ENCODE results near the gene PKP4.

The PKP4 gene

GRCh38 chr2:158546412-158547144 lies 89.8 kb downstream of the PKP4 start:
- no peak for DNase-seq (ENCODE audit: low read depth)

GRCh38 chr2:158553257-158553656 lies 96.5 kb downstream of the PKP4 start:
- DNase-seq (ENCODE audit: low read depth): no peak

DNA sequence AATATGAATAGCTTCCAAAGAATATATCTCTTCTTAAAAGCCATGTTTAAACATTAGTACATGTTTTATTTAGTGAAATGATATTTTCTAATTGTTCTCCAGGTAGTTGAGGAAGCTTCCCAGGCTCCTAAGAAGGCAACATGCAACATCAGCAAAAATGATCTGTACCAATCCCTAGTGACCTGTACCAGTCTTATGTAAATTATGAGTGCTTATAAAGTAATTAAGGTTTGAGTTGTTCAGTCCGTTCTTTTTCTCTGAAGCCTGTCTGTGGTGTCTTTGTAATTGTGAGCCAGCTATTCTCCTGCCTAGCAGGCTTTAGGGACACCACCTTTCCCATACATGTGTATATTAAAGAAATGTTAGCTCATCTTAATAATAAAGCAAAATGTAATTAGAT lies 98.2 kb downstream of the PKP4 start:
- DNase-seq (ENCODE audit: low read depth): no peak

DNA sequence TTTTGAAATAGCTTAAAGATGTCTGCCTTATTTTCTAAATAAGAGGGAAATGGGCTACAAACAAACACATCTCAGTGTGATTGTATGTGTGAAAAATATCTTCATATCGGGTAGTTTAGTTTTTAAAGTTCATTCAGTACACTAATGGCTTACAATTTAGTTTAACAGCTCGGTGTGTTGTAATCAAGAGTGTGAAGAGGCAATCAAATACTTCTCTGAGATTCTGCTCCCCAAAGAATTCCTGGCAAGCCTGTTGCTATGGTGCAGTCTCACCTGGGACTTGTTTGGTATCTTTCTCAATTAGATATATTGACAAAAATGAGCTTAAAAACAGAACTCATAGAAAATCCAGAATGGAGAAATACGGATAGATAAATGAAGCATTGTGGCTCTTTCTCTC lies 99.4 kb downstream of the PKP4 start:
- no peak for DNase-seq (ENCODE audit: low read depth)

DNA sequence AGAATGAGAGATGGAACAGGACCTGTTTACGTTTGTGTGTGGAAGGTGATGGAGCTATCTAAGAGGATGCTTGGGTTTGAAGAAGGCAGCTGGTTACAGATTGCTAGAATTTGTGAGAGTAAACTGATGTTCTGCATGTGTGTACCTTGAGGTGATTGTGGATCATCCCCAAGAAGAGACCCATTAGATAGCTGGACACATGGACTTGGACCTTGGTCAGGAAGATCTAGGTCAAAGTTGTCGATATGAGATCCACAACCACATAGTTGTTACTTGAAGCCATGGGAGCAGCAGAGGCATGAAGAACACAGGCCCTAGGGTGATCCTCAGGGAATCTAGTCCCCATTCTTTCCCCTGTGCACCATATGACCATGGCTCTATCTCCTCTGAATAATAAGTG lies 101.0 kb downstream of the PKP4 start:
- no peak for DNase-seq (ENCODE audit: low read depth)

DNA sequence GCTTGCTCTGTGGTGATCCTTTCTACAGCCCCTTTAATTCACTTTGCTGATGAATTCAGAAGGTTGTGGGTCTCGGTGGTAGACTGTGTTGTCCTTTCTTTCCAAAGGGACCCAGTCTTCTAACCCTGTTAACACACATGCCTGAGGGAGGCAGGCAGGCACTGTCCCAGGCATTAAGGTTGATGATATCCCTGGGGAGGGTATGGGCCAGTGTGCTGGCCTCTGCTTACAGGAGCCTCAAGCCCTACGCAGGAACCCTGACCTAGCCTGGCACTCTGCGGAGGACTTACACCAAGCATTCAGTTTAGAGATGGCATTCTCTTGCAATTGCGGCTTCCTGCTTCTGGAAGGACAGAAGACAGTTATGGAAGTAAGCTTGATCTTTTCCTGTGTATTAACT lies 102.5 kb downstream of the PKP4 start:
- DNase-seq (ENCODE audit: low read depth): no peak

DNA sequence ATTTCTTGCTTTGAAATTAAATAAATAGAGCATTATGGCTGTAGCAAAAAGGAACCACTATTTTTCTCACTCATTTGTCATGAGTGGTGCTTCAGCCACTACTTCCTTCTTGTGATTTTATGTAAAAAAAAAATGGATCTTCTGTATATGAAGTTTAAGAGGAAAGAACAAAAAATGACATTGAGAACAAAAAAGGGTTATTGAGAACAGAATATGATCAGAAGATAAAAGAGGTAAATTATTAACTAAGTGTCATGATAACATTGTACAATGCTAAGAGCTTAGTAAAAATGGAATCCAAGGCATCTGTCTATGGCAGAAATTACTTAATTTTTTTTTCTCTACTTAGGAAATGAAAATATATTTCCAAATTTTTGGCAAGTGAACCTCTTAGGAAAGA lies 103.5 kb downstream of the PKP4 start:
- no peak for DNase-seq (ENCODE audit: low read depth)

- DNase-seq (ENCODE audit: low read depth): no peak
Measured at GRCh38 chr2:158561054-158561453, 104.3 kb downstream of the PKP4 start.

DNA sequence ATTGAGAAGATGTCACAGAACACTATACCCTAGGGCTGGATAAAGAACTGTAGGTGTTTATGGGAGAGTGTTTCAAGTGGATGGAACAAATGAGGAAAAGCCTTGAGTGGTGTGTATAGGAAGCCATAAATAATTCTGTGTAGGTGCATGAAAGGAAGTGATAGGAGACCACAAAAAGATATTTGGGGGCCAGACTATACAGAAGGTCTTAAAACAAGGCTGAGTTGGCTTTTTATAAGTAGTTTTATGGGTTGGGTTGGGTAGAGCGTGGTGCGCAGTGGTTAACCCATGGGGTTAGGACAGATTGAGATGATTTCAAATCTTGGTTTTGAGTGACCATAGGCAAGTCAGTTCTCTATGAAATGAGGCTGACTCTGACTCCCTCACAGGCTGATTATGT lies 110.5 kb downstream of the PKP4 start:
- no peak for DNase-seq (ENCODE audit: low read depth)

GRCh38 chr2:158569284-158569683 lies 112.5 kb downstream of the PKP4 start:
- no peak for DNase-seq (ENCODE audit: low read depth)

GRCh38 chr2:158570869-158571268 lies 114.1 kb downstream of the PKP4 start:
- DNase-seq (ENCODE audit: low read depth): no peak

GRCh38 chr2:158573739-158574138 lies 117.0 kb downstream of the PKP4 start:
- no peak for DNase-seq (ENCODE audit: low read depth)

- DNase-seq (ENCODE audit: low read depth): no peak
Measured at GRCh38 chr2:158575051-158575635, 118.4 kb downstream of the PKP4 start.

GRCh38 chr2:158577141-158577540 lies 120.4 kb downstream of the PKP4 start:
- DNase-seq (ENCODE audit: low read depth): no peak

DNA sequence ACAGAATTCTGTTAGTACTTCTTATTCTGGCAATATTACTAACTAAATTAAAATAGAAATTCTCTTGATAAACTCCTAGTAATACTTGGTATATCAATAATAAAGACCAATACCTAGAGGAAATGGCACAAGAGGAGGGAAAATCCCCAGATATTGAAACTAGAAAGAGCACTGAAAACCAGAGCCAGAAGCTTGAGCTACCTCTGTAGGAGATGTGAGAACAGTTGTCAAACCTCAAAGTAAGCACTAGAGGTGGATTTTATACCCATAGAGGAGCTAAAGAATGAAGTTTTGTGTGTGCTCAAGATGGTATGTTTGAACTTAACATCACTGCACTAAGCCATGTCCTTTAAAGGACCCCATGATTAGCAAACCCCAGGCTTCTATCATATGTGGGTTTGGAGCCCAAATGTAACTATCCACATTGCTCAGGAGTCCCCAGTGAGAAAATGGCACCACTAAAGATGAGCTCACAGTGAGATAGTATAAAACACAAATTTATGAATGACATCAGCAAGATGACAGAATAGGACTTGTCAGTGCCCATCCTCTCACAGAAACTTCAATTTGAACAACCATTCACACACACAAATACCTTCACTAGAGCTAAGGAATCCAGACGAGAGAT lies 122.1 kb downstream of the PKP4 start:
- no peak for DNase-seq (ENCODE audit: low read depth)

DNA sequence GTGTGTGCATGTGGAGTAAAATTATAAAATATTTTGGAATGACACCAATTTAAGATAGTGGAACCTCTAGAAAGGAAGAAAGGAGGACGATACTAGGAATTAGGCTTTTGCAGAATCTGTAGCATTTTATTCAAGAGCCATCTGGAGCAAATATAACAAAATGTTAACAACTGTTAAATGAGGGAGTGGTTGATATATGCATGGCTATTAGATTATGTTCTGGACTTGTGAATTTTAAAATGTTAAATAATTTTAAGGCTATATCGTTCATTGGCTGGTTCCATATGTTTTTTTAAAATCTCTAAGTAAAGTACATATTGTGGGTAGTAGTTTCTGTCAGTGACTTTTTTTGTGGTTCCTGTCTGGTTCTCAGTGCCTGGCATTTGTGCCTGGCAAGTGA lies 123.2 kb downstream of the PKP4 start:
- DNase-seq (ENCODE audit: low read depth): no peak

DNA sequence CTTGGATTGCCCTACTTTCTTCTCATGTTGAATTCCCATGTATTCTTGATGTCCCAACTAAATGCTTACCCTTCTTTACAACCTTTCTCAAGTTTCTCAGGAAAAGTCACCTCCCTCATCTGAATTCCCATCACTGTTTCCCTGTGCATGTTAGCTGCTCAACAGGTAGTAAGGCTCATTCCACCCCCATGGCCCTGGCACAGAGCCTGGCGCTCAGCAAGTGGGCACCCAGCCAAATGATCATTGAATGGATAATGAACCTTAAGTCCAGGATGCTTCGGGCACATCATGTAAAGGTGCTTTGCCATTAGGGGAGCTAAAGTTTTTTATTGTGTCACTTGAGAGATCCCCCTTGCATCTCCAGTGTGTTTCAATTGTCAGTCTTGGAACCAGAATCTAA lies 124.0 kb downstream of the PKP4 start:
- no peak for DNase-seq (ENCODE audit: low read depth)

- DNase-seq (ENCODE audit: low read depth): no peak
Measured at GRCh38 chr2:158582670-158583069, 125.9 kb downstream of the PKP4 start.

DNA sequence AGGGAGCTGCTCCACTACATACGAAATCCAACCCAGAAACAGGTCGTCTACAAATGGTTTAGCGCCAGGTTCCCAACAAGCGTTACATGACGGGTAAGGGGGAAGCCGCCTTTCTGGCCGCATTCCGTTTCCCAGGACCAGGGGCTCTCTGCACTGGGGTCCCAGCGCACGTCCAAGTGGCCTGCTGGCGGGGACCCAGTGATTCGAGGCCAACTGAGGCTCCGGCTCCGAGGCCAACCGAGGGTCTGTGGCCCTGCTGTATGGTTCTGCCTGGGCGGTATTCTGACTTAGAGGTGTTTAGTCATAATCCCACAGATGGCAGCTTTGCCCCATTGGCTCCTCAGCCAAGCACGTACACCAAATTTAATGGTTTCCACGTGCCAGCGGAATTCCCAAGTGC lies 127.2 kb downstream of the PKP4 start:
- DNase-seq (ENCODE audit: low read depth): no peak

DNA sequence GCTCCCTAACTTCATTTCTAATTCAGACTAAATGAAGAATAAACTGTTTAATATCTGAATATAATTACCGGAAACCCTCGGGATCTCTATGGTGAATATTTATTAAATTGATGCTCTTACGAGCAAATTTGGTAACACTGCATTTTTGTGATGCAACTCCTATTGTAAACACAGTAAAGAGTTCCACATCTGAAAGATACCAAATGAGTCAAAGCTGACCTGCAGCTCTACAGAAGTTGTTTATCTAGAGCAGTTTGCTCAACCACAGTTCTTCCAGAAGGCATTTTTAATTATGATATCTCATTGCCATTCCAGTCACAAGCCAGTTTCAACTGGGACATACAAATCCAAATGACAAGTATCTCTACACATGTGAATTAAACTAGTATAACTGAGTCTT lies 129.7 kb downstream of the PKP4 start:
- no peak for DNase-seq (ENCODE audit: low read depth)

DNA sequence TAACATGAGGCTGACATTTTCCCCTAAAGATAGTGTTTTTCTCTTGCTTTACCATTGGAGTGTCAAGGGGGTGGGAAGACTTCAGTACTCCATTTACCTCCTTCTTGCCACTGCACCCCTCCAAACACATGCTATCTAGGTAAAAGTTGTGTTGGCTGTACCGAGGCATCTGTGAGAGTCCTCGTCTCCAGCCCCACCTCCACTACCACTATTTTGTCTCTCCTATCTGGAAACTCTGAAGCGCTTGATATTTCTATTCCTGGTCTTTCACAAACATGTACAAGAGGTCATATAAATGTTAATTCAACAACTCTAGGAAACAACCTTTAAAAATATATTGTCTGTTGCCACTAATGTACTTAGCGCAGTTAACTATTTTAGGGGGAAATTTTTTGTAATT lies 132.6 kb downstream of the PKP4 start:
- DNase-seq (ENCODE audit: low read depth): no peak

GRCh38 chr2:158598862-158599517 lies 142.2 kb downstream of the PKP4 start:
- DNase-seq (ENCODE audit: low read depth): no peak

- no peak for DNase-seq (ENCODE audit: low read depth)
Measured at GRCh38 chr2:158599609-158600008, 142.9 kb downstream of the PKP4 start.

All from activated T-cell treated with anti-CD3 and anti-CD28 coated beads for 48 hours (primary cell).